Hepatocyte (in vitro differentiated cells): Measurements from ENCODE around the gene PTCD2.

Source experiments
- CTCF ChIP-seq: fragments of 200-600 bp; sonication (generic); IDR thresholded peaks from 2 replicates; pipeline ENCODE4 v1.5.1; 2016; ENCODE audit warnings: antibody characterized with exemption, mild to moderate bottlenecking; ENCODE audit not compliant: poor library complexity
- EZH2 ChIP-seq: fragments of 200-600 bp; sonication (generic); IDR thresholded peaks from 2 replicates; pipeline ENCODE4 v1.6.1; 2016; ENCODE audit warnings: antibody characterized with exemption, mild to moderate bottlenecking, borderline replicate concordance
- EZH2phosphoT487 ChIP-seq: fragments of 200-600 bp; sonication (generic); IDR thresholded peaks from one replicate; pipeline ENCODE4 v1.6.1; 2018; ENCODE audit warnings: antibody characterized with exemption, mild to moderate bottlenecking, low read depth, moderate library complexity; ENCODE audit not compliant: unreplicated experiment, severe bottlenecking

GRCh38 chr5:72271702-72272101, 48.5 kb upstream of the PTCD2 start:
- TF ChIP-seq EZH2 (no peak), CTCF (no peak), EZH2phosphoT487 (no peak)
